Activated T-cell treated with anti-CD3 and anti-CD28 coated beads, Interleukin-2, amount 50 U/mL, for 72 hours (primary cell): ENCODE data around the gene INPP4A. TPM values are rescaled to one million over a fixed set of nuclear protein-coding genes. Genes with fewer than 3 reads are reported as not detected.

Experiments
- ATAC-seq, 2 donors: fragments of 150-1000 bp; cut with Tn5 transposase; replicated peaks in 1 of 2; 2 replicates each; pipeline ENCODE4 v1.10.0; 2021; ENCODE audit warnings: moderate library complexity in 2 of 2, mild to moderate bottlenecking in 1 of 2
- DNase-seq, 2 donors: peaks; one replicate each; pipeline ENCODE4 v3.0.0; 2021 to 2022; ENCODE audit warnings: mixed read lengths in 1 of 2
- H3K27ac Mint-ChIP-seq: one replicate; pipeline ENCODE4 v1.8.0; 2022; ENCODE audit warnings: mild to moderate bottlenecking, moderate library complexity, mixed read lengths
- H3K27me3 Mint-ChIP-seq: one replicate; pipeline ENCODE4 v1.8.0; 2022; ENCODE audit warnings: low read depth, mixed read lengths
- H3K36me3 Mint-ChIP-seq, 2 donors: one replicate each; pipeline ENCODE4 v1.8.0; 2022; ENCODE audit warnings: mixed read lengths in 2 of 2, mild to moderate bottlenecking in 1 of 2; ENCODE audit not compliant: insufficient read depth in 2 of 2
- H3K4me1 Mint-ChIP-seq: one replicate; pipeline ENCODE4 v1.8.0; 2022; ENCODE audit warnings: low read depth, mixed read lengths
- H3K4me3 Mint-ChIP-seq, 2 donors: one replicate each; pipeline ENCODE4 v1.8.0; 2022; ENCODE audit warnings: mild to moderate bottlenecking in 2 of 2, mixed read lengths in 2 of 2, moderate library complexity in 2 of 2
- H3K9me3 Mint-ChIP-seq, 2 donors: one replicate each; pipeline ENCODE4 v1.8.0; 2022; ENCODE audit warnings: mixed read lengths in 2 of 2
- total RNA-seq, 2 donors: library from RNA; stranded (reverse); gene quantifications; one replicate each; pipeline ENCODE4 v1.2.3, GENCODE V29; 2022

INPP4A gene
- total RNA-seq, 2 donors from 2014 or later = 51.6 to 55.1 TPM

- ATAC-seq (no peak), DNase-seq (no peak)
- H3K4me3 Mint-ChIP-seq = no peak overlapping the region
- H3K4me1 Mint-ChIP-seq = peaks cover 44% of the 10 kb centered on the region
- H3K27ac Mint-ChIP-seq = peak overlapping the region; percentile 25
- peaks cover 9 to 20% of the 10 kb centered on the region in 2 donors for H3K36me3 Mint-ChIP-seq
- H3K9me3 Mint-ChIP-seq = no peaks in the 10 kb centered on the region
- H3K27me3 Mint-ChIP-seq = no peaks in the 10 kb centered on the region
These were observed 99.2 kb downstream of the INPP4A start for GRCh38 chr2:98543842-98544241.

- DNase-seq (no peak), ATAC-seq (no peak)
- peaks cover 8 to 16% of the 10 kb centered on the region in 2 donors for H3K36me3 Mint-ChIP-seq
- no peaks in the 10 kb centered on the region for H3K9me3 Mint-ChIP-seq
- H3K27ac Mint-ChIP-seq = no peak overlapping the region
- no peak overlapping the region for H3K4me3 Mint-ChIP-seq
- H3K4me1 Mint-ChIP-seq = peaks cover 54% of the 10 kb centered on the region
- no peaks in the 10 kb centered on the region for H3K27me3 Mint-ChIP-seq
These were observed 100.9 kb downstream of the INPP4A start for GRCh38 chr2:98545591-98545990.

DNA sequence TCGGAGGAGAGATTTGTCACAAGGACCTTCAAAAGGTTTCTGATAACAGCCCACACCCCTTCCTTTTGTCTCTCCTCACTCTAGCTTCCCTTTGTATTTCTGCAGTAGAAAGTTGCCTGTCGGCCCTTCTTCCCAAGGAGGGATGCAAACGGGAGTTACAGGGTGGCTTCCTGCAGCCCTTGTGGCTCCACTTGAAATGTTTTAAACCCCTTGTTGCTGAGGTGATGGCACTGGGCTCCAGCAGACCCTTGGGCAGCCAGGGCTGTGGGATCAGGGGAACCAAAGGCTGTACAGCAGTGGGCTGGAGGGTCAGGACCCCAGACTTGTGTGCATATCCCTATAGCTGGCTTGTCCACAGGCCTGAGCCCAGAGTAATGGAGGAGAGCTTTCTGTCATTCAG, 101.5 kb downstream of the INPP4A start:
- H3K4me1 Mint-ChIP-seq = peaks cover 60% of the 10 kb centered on the region
- no peaks in the 10 kb centered on the region for H3K27me3 Mint-ChIP-seq
- no peak overlapping the region for H3K27ac Mint-ChIP-seq
- DNase-seq (no peak), ATAC-seq (no peak)
- peaks cover 8 to 15% of the 10 kb centered on the region in 2 donors for H3K36me3 Mint-ChIP-seq
- H3K4me3 Mint-ChIP-seq = no peak overlapping the region
- no peaks in the 10 kb centered on the region for H3K9me3 Mint-ChIP-seq

- H3K27ac Mint-ChIP-seq = peak overlapping the region; percentile 1
- no peak for ATAC-seq
- peaks cover 8 to 17% of the 10 kb centered on the region in 2 donors for H3K36me3 Mint-ChIP-seq
- peaks cover 62% of the 10 kb centered on the region for H3K4me1 Mint-ChIP-seq
- H3K27me3 Mint-ChIP-seq = no peaks in the 10 kb centered on the region
- no peaks in the 10 kb centered on the region for H3K9me3 Mint-ChIP-seq
- H3K4me3 Mint-ChIP-seq = peak overlapping the region in 1 of 2 donors; percentile 28
- no peak for DNase-seq
These were observed 102.6 kb downstream of the INPP4A start for GRCh38 chr2:98547092-98547790.

DNA sequence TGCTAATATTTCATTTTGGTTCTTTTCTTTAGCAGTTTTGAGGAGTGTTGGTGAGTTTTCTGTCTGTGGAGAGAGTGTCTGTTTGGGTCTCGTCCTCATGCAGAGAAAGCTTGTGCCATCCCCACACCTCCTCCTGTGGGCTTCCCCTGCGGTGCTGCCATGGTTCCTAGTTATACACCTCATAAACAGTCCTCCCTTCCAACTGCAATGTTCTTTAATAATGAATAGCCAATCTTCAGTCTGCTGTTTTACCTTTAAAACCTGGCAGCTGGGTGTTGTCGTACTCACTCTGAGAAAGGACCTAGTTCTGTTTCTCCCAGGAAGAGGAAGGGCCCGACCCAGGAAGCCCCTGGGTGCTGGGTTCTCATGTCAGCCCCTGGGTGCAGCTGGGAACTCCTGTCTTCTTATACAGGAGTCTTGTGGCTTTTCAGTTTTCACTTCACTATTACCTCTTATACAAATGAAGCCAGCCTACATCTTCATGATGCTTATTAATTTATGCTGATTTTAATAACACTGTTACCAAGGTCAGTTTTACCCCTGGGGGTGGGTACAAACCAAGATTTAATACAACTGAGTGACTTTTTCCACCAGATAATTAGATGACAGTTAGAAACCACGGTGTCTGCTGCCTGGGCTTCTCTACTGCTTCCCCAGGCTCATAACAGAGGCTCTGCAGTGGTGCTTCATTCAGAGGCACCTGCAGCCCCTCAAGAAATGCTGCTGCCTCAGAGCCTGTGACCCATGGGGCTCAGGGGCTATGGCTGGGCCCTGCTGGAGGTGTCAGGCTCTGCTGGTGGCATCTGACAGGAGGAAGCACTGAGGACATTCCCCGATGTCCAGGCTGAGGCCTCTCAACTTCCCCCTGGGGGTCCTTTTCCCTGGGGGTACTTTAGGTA, 104.5 kb downstream of the INPP4A start:
- Mint-ChIP-seq H3K27ac (no peak overlapping the region), H3K4me1 (peaks cover 78% of the 10 kb centered on the region), H3K9me3 (no peaks in the 10 kb centered on the region), H3K4me3 (no peak overlapping the region), H3K36me3 (peaks cover 11 to 25% of the 10 kb centered on the region in 2 donors), H3K27me3 (no peaks in the 10 kb centered on the region)
- no peak for ATAC-seq
- no peak for DNase-seq

DNA sequence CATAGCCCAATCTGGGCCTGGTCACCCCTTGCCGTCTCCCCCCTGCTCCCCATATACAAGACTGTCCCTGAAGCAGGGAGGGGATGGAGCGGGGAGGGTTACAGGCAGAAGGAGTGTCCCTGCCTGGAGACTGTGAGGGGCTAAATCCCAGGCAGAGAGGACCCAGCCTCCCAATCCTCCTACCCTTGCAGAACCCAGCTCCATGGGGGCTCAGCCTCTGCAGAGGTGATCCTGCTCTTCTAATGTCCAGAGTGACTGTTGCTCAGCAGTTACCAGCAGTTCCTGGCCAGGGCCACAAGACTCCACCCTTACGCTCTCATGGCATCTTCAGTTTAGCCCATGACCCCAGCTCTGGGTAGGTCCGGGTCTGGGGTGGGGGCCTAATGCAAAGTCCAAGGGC, 105.5 kb downstream of the INPP4A start:
- H3K36me3 Mint-ChIP-seq = peaks cover 11 to 27% of the 10 kb centered on the region in 2 donors
- peak overlapping the region in 1 of 2 donors; percentile 18 for H3K4me3 Mint-ChIP-seq

GRCh38 chr2:98551316-98551715, 106.7 kb downstream of the INPP4A start:
- DNase-seq = peak; percentile 67 to 72
- ATAC-seq = peak; percentile 82 to 84
- H3K4me3 Mint-ChIP-seq = peak overlapping the region; percentile 47 to 52
- H3K9me3 Mint-ChIP-seq = no peaks in the 10 kb centered on the region
- peaks cover 83% of the 10 kb centered on the region for H3K4me1 Mint-ChIP-seq
- H3K27me3 Mint-ChIP-seq = no peaks in the 10 kb centered on the region
- H3K36me3 Mint-ChIP-seq = peaks cover 7 to 23% of the 10 kb centered on the region in 2 donors
- H3K27ac Mint-ChIP-seq = peak overlapping the region; percentile 85

More for the DNA sequence above, 105.5 kb downstream of the INPP4A start:
- Mint-ChIP-seq H3K9me3 (no peaks in the 10 kb centered on the region), H3K4me1 (peaks cover 84% of the 10 kb centered on the region), H3K27me3 (no peaks in the 10 kb centered on the region), H3K27ac (peak overlapping the region; percentile 85)
- ATAC-seq (no peak), DNase-seq (no peak)

DNA sequence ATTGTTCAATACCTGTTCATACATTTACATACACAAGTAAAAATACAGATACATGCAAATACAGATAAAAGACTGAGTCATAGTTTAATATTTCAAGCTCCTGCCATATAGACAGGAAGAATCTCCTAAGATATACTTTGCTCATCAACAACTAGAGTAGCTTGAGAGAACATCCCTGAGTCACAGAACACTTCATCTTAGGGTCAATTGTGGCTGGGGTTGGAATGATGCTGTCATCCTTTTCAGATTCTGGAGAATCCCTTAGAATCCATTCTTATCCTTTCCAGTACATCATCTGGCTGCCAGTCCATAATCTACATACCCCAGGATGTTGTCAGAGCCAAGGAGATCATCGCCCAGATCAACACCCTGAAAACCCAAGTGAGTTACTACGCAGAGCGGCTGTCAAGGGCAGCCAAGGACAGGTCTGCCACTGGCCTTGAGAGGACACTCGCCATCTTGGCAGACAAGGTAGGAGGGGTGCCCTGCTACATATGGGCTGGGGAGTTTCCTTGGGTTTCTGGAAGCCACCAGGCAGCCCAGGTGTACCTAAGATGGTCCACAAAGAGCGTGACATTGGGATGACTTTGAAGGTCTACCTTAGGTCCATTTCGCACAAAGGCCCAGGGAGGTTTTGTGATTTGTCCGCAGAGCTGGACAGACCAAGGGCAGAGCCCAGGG, 108.0 kb downstream of the INPP4A start:
- Mint-ChIP-seq H3K4me3 (peak overlapping the region in 1 of 2 donors; percentile 31), H3K36me3 (peaks cover 4 to 17% of the 10 kb centered on the region in 2 donors), H3K4me1 (peaks cover 78% of the 10 kb centered on the region), H3K9me3 (no peaks in the 10 kb centered on the region), H3K27ac (peak overlapping the region; percentile 23), H3K27me3 (no peaks in the 10 kb centered on the region)
- ATAC-seq (peak in 1 of 2 donors; percentile 31), DNase-seq (no peak)

DNA sequence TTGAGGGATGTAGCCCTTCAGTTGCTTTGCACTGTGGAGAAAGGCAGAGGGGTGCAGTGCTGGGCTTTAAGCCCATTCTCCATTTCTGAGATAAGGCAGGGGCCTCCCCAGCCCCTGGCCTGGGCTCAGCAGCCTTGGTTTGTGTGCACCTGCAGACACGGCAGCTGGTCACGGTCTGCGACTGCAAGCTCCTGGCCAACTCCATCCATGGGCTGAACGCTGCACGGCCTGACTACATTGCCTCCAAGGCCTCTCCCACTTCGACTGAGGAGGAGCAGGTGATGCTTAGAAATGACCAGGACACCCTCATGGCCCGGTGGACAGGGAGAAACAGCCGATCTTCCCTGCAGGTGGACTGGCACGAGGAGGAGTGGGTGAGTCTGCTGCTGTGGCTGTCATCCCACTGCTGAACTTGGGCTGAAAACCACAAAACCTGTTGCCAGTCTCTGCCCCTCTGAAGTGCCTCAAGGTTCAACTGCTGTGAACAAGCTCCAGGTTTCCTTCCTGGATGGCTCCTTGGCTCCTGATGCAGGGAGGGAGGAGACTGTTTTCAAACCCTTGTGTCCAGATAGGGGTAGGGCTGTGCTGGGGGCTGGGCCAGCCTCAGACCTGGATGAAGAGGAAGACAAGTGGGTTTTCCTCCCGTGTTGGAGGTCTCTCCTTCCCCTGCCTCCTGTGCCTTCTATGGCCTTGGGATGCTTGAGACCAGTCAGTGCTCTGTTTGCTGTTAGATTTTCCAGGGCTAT, 109.6 kb downstream of the INPP4A start:
- no peak overlapping the region for H3K27ac Mint-ChIP-seq
- DNase-seq (no peak), ATAC-seq (no peak)
- H3K36me3 Mint-ChIP-seq = peaks cover 5 to 18% of the 10 kb centered on the region in 2 donors
- H3K9me3 Mint-ChIP-seq = no peaks in the 10 kb centered on the region
- H3K27me3 Mint-ChIP-seq = no peaks in the 10 kb centered on the region
- H3K4me3 Mint-ChIP-seq = no peak overlapping the region
- peaks cover 69% of the 10 kb centered on the region for H3K4me1 Mint-ChIP-seq

GRCh38 chr2:98555696-98556095, 111.0 kb downstream of the INPP4A start:
- Mint-ChIP-seq H3K4me3 (no peak overlapping the region), H3K4me1 (peaks cover 60% of the 10 kb centered on the region), H3K27me3 (no peaks in the 10 kb centered on the region), H3K36me3 (peaks cover 6 to 16% of the 10 kb centered on the region in 2 donors), H3K27ac (peak overlapping the region; percentile 6), H3K9me3 (no peaks in the 10 kb centered on the region)
- no peak for ATAC-seq
- DNase-seq = no peak

DNA sequence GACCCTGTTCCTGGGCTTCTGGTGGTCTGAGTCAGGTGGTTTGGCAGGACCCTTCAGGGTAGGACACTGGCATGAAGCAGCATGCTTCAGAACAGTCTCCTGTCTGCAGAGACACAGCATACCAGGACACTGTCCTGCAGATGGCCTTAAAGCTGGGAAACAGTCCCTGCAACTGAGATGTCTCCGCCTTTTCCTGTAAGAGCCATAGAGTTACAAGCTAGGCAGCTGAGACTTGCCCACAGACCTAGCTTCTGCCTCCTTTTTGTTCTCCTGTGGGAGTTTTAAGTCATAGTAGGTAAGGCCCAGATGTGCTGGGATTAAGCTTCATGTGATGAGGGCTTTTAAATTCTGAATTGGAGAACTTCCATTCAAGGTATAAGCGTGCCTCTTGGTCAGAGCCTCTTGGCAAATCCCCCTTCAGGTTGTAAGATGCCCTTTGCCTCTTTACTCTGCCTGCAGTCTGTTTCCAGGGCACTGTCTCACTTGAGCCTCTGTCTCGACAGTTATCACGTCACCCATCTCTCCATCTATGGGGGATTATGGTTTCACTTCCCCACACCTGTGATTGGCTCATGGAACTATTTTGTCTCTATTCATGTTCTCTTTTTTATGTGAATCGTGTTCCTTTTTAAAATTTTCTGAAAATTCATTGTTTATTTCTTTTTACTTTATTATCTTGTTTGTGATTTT, 111.8 kb downstream of the INPP4A start:
- peaks cover 52% of the 10 kb centered on the region for H3K4me1 Mint-ChIP-seq
- DNase-seq = no peak

More for the DNA sequence above, 111.8 kb downstream of the INPP4A start:
- Mint-ChIP-seq H3K36me3 (peaks cover 6 to 14% of the 10 kb centered on the region in 2 donors), H3K9me3 (no peaks in the 10 kb centered on the region), H3K27ac (no peak overlapping the region), H3K4me3 (no peak overlapping the region), H3K27me3 (no peaks in the 10 kb centered on the region)
- no peak for ATAC-seq
